HG02623 (cell line): Measurements from ENCODE around the gene CACNG4.
"Not testable (repeated sequence)": the region's sequence is repeated elsewhere in the genome, so short reads cannot be mapped to it uniquely, and the experiment has no call there.

Experiments used
- ATAC-seq: cut with Tn5 transposase; IDR thresholded peaks from one replicate; pipeline ENCODE4 v1.9.1; 2021; ENCODE audit warnings: moderate library complexity; ENCODE audit not compliant: unreplicated experiment

The CACNG4 gene

GRCh38 chr17:66960613-66961012 is 3.9 kb upstream of the CACNG4 start:
- no peak for ATAC-seq

DNA sequence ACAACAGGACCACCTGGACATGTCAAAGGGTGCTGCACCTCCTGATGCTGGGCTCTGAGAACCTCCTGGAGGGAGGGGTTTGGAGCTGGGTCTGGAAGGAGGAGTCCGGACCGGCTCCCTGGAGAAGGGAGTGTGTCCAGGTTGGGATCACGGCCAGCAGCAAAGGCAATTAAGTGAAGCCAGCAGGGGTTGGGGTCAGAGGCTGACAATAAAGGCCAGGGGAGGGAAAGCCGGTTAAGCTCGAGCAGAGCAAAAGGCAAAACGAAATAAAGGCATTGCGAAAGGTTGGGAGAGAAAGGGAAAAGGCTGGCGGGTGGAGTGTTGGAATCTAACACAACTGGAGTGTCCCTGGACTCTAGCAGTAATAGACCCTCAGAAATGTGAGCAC is 992 bp upstream of the CACNG4 start:
- no peak for ATAC-seq

DNA sequence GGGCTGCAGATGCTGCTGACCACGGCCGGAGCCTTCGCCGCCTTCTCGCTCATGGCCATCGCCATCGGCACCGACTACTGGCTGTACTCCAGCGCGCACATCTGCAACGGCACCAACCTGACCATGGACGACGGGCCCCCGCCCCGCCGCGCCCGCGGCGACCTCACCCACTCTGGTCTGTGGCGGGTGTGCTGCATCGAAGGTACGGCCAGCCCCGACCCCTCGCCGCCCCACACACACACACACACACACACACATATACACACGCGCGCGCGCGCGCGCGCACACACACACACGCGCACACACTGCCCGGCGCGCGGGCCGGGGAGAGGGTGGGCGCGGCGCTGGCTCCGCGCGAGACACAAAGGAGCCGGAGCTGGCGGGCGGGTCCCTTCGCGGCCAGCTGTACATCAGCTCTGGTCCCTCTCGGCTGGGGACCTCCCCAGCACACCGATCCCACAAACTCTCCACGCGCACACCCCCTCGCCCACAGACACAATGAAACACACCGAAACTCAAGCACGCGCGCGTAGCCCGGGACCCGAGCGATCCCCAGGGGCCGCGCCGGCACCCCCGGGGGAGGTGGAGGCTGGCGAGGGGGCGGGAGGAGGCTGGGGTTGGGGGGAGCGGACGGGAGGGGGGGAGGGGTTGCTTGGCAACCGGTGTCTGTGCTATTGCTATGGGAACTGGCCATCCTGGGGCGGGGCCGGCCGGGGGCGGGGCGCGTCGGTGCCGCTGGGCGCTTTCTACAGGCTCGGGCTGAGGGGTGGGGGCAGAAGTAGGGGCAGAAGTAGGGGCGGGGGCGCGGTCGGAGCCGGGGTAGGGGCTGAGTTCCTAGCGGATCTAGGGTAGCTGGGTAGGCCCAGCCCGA is 658 bp downstream of the CACNG4 start:
- no peak for ATAC-seq

GRCh38 chr17:66965801-66966262 is 1.3 kb downstream of the CACNG4 start:
- ATAC-seq, result no peak

DNA sequence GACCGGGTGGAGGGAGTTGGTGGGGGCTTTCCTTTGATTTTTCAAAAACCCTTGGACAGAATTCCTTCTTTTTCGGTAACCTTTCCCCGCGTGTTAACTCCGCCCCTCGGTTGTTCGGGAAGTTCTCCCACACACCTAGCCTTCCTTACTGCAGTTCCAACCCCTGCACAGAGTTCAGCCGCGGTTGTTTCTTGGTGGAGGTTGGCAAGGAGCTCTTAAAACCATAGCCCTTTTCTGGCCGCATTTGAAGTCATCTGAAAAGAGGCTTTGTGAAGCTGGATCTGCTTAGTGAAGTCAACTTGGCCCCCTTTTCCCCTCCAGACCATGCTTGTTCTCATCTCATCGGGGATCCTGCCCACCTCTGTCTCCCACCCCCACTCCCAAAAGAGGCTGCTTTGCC is 1.8 kb downstream of the CACNG4 start:
- ATAC-seq, result no peak

- no peak for ATAC-seq
Measured at GRCh38 chr17:66966704-66967418, 2.4 kb downstream of the CACNG4 start.

- ATAC-seq, result no peak
Measured at GRCh38 chr17:66967837-66968543, 3.5 kb downstream of the CACNG4 start.

- no peak for ATAC-seq
Measured at GRCh38 chr17:66968916-66969315, 4.4 kb downstream of the CACNG4 start.

DNA sequence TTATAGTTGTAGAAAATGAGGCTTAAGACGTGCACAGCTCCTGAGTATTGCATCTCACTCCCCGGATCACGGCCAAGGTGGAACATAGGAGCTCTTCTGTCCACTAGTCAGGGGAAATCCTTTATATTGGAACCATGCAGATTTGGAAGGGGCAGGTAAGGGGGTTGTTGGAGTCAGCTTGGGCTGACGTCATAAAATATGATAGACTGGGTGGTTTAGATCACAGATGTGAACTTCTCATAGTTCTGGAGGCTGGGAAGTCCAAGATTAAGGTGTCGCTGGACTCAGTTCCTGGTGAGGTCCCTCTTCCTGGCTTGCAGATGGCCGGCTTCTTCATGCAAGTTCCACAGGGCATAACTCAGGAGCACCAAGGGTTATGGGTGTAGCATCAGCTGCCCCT is 5.6 kb downstream of the CACNG4 start:
- ATAC-seq, result no peak

GRCh38 chr17:66970797-66971196 is 6.3 kb downstream of the CACNG4 start:
- ATAC-seq, result no peak

DNA sequence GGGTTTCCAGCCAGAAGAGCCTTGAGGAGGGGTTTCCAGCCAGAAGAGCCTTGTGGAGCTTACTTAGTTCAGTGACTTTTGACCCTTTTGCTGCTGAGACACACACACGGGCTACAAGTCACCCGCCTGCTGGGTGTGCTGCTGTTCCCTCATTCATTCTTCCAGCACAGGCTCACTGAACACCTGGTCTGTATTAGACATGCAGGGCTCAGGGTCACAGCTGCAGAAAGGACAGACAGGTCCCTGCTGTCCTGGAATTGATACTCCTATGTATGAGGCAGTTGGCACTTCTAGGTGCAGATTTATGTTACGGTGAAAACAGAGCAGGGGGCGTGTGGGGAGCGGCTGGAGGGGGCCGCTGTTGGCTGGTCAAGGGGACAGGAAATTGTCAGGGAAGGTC is 6.8 kb downstream of the CACNG4 start:
- no peak for ATAC-seq

DNA sequence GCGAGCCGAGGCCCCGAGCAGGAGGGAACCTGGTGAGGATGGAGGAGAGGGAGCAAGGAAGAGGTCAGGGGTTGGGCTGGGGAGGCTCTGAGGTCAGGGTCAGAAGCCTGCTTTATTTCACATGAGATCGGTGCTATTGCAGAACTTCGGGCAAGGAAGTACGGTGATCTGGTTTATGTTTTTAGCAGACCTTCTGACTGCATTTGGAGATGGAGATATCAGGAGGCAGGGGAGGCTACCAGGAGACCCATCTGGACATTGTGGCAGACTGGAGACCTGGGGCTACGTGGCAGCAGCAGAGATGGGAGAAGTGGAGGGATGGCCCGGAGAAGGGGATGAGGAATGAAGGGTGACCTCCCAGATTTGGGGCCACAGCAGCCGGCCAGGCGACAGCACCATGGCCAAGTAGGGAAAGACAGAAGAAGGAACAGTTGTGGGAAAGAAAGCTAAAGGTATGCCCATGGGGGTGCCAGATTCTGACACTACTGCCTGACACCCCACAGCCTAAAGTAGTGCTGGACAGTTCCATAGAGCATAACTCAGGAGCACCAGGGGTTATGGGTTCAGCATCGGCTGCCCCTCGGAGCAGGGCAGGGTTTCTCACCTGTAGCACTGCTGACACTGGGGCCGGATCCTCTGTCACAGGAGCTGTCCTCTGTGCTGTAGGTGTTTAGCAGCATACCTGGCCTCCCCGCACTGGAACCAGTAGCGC is 7.4 kb downstream of the CACNG4 start:
- ATAC-seq, result no peak

GRCh38 chr17:66972442-66972830 is 7.9 kb downstream of the CACNG4 start:
- ATAC-seq, result not testable (repeated sequence)

- no peak for ATAC-seq
Measured at GRCh38 chr17:66975188-66975587, 10.7 kb downstream of the CACNG4 start.

- no peak for ATAC-seq
Measured at GRCh38 chr17:66975614-66976378, 11.3 kb downstream of the CACNG4 start.

DNA sequence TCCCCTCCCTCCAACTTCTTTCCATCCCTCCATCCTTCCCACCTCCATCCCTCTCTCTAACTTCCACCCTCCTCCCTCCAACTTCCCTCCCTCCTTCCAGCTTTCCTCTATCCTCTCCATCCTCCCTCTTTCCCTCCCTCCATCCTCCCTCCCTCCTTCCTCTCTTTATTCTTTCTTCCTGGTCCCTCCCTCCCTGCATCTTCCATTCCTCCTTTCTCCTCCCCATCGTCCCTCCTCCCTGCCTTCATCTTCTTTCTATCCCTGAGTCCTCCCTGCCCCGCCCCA is 11.8 kb downstream of the CACNG4 start:
- no peak for ATAC-seq

GRCh38 chr17:66976781-66977201 is 12.3 kb downstream of the CACNG4 start:
- ATAC-seq, result no peak

GRCh38 chr17:66978514-66979061 is 14.1 kb downstream of the CACNG4 start:
- ATAC-seq, result no peak

DNA sequence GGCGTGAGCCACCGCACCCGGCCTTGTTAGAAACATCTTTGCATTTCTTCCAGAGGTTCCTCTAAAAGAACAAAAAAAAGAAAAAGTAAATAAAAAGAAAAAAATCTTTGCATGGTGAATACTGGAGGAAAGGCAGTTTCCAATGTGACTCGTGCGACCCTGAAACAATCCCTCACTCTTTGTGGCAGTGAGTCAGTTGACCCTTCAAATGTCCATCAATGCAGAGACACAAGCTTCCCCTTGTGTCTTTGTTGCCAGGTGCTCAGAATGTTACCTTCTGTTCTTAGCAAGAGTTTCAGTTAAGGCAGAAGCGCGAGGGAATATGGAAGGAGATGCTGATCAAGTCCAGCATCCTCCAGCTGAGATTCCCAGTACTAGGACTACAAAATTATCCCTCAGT is 16.4 kb downstream of the CACNG4 start:
- no peak for ATAC-seq

GRCh38 chr17:66981983-66982508 is 17.5 kb downstream of the CACNG4 start:
- ATAC-seq, result no peak
